SK-N-SH treated with all-trans-retinoic acid at 6 μM for 48 hours (cell line): ENCODE data around the gene MRPL53.

ENCODE experiments used
- ARNTL ChIP-seq: fragments of 450-650 bp; formaldehyde crosslinking; IDR thresholded peaks from 2 replicates; pipeline ENCODE4 v1.5.0; 2020; ENCODE audit warnings: low read depth, mild to moderate bottlenecking, moderate library complexity, borderline replicate concordance
- BACH2 ChIP-seq: fragments of 250-450 bp; sonication (Bioruptor Pico); IDR thresholded peaks from 2 replicates; pipeline ENCODE4 v1.9.0; 2021; ENCODE audit warnings: mild to moderate bottlenecking, borderline replicate concordance
- CREB5 ChIP-seq: fragments of 250-450 bp; sonication (Bioruptor Pico); IDR thresholded peaks from 2 replicates; pipeline ENCODE4 v1.5.1; 2020; ENCODE audit warnings: low read depth, mild to moderate bottlenecking, moderate library complexity
- PATZ1 ChIP-seq: fragments of 250-450 bp; sonication (Bioruptor Pico); IDR thresholded peaks from 2 replicates; pipeline ENCODE4 v1.8.0; 2020; ENCODE audit warnings: mild to moderate bottlenecking, moderate library complexity, borderline replicate concordance
- RARB ChIP-seq: fragments of 250-450 bp; sonication (Bioruptor Pico); IDR thresholded peaks from 2 replicates; pipeline ENCODE4 v1.8.0; 2021; ENCODE audit warnings: mild to moderate bottlenecking, moderate library complexity
- ZC3H10 ChIP-seq: fragments of 250-450 bp; sonication (Bioruptor Pico); IDR thresholded peaks from 2 replicates; pipeline ENCODE4 v1.5.1; 2021; ENCODE audit warnings: mild to moderate bottlenecking, moderate library complexity
- ZFP3 ChIP-seq: fragments of 250-450 bp; sonication (Bioruptor Pico); IDR thresholded peaks from 2 replicates; pipeline ENCODE4 v1.5.0; 2020; ENCODE audit warnings: mild to moderate bottlenecking, moderate library complexity
- ZFP30 ChIP-seq: fragments of 450-650 bp; formaldehyde crosslinking; IDR thresholded peaks from 2 replicates; pipeline ENCODE4 v1.5.0; 2022; ENCODE audit warnings: mild to moderate bottlenecking, moderate library complexity
- ZNF565 ChIP-seq: fragments of 450-650 bp; formaldehyde crosslinking; conservative IDR thresholded peaks from 2 replicates; pipeline ENCODE4 v1.5.0; 2020; ENCODE audit warnings: low read depth, mild to moderate bottlenecking, moderate library complexity
- ZNF70 ChIP-seq: fragments of 450-650 bp; formaldehyde crosslinking; IDR thresholded peaks from 2 replicates; pipeline ENCODE4 v1.5.0; 2020; ENCODE audit warnings: mild to moderate bottlenecking, moderate library complexity
- ZNF8 ChIP-seq: fragments of 450-650 bp; formaldehyde crosslinking; IDR thresholded peaks from 2 replicates; pipeline ENCODE4 v1.5.0; 2020; ENCODE audit warnings: mild to moderate bottlenecking, moderate library complexity
- TF ChIP-seq, protein P1 (sequence below): fragments of 250-450 bp; sonication (Bioruptor Pico); IDR thresholded peaks from 2 replicates; pipeline ENCODE4 v1.5.0; 2020; ENCODE audit warnings: mild to moderate bottlenecking, moderate library complexity
- TF ChIP-seq, protein P2 (sequence below): fragments of 250-450 bp; sonication (Bioruptor Pico); IDR thresholded peaks from 2 replicates; pipeline ENCODE4 v1.5.1; 2021; ENCODE audit warnings: mild to moderate bottlenecking, moderate library complexity

GRCh38 chr2:74447230-74447999, 25.1 kb downstream of the MRPL53 start:
- TF ChIP-seq ZNF70 = no peak
- no peak for TF ChIP-seq PATZ1 (CRISPR knock-in tag)
- TF ChIP-seq, protein P1, sequence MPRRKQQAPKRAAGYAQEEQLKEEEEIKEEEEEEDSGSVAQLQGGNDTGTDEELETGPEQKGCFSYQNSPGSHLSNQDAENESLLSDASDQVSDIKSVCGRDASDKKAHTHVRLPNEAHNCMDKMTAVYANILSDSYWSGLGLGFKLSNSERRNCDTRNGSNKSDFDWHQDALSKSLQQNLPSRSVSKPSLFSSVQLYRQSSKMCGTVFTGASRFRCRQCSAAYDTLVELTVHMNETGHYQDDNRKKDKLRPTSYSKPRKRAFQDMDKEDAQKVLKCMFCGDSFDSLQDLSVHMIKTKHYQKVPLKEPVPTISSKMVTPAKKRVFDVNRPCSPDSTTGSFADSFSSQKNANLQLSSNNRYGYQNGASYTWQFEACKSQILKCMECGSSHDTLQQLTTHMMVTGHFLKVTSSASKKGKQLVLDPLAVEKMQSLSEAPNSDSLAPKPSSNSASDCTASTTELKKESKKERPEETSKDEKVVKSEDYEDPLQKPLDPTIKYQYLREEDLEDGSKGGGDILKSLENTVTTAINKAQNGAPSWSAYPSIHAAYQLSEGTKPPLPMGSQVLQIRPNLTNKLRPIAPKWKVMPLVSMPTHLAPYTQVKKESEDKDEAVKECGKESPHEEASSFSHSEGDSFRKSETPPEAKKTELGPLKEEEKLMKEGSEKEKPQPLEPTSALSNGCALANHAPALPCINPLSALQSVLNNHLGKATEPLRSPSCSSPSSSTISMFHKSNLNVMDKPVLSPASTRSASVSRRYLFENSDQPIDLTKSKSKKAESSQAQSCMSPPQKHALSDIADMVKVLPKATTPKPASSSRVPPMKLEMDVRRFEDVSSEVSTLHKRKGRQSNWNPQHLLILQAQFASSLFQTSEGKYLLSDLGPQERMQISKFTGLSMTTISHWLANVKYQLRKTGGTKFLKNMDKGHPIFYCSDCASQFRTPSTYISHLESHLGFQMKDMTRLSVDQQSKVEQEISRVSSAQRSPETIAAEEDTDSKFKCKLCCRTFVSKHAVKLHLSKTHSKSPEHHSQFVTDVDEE (CRISPR knock-in tag) = no peak
- no peak for TF ChIP-seq ZNF8 (CRISPR knock-in tag)
- no peak for TF ChIP-seq ZFP30 (CRISPR knock-in tag)
- TF ChIP-seq RARB (CRISPR knock-in tag) = no peak
- TF ChIP-seq, protein P2, sequence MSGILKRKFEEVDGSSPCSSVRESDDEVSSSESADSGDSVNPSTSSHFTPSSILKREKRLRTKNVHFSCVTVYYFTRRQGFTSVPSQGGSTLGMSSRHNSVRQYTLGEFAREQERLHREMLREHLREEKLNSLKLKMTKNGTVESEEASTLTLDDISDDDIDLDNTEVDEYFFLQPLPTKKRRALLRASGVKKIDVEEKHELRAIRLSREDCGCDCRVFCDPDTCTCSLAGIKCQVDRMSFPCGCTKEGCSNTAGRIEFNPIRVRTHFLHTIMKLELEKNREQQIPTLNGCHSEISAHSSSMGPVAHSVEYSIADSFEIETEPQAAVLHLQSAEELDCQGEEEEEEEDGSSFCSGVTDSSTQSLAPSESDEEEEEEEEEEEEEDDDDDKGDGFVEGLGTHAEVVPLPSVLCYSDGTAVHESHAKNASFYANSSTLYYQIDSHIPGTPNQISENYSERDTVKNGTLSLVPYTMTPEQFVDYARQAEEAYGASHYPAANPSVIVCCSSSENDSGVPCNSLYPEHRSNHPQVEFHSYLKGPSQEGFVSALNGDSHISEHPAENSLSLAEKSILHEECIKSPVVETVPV (CRISPR knock-in tag) = no peak
- TF ChIP-seq ARNTL = no peak
- TF ChIP-seq CREB5 (CRISPR knock-in tag) = no peak
- no peak for TF ChIP-seq BACH2 (CRISPR knock-in tag)
- no peak for TF ChIP-seq ZC3H10 (CRISPR knock-in tag)
- TF ChIP-seq ZNF565 (CRISPR knock-in tag) = no peak
- no peak for TF ChIP-seq ZFP3
